NCI-H2171 (cell line): ENCODE measurements around the gene PDE2A.

ENCODE experiments used
- DNase-seq: peaks from one replicate; lab custom pipeline; 2025; lab: John Stamatoyannopoulos, UW

Gene PDE2A

GRCh38 chr11:72658989-72659640, 15.1 kb downstream of the PDE2A start:
- DNase-seq = no peak

GRCh38 chr11:72657411-72658100, 16.7 kb downstream of the PDE2A start:
- DNase-seq = no peak

GRCh38 chr11:72655896-72656464, 18.2 kb downstream of the PDE2A start:
- DNase-seq = no peak

DNA sequence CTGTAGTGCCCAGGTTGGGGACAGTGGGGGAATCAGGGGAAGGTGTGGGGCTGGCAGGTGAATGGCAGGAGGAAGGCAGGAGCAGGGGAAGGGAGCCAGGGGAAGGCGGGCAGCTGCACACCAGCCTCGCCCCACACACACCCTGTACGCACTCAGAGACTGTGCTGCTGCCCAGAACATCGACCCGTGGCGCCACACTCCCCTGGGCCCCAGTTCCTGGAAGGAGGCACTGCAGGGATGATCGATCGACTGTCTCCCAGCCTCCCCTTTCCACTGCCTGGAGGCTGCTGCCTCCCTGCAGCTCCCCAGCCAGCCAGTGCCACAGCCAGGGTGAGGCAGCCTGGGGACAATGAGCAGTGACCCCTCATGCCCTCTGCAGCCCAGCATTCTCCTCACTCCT, 19.2 kb downstream of the PDE2A start:
- DNase-seq = no peak

- DNase-seq = no peak
These were observed 20.6 kb downstream of the PDE2A start for GRCh38 chr11:72653649-72654048.

GRCh38 chr11:72652873-72653630, 21.2 kb downstream of the PDE2A start:
- DNase-seq = peak; percentile 58

DNA sequence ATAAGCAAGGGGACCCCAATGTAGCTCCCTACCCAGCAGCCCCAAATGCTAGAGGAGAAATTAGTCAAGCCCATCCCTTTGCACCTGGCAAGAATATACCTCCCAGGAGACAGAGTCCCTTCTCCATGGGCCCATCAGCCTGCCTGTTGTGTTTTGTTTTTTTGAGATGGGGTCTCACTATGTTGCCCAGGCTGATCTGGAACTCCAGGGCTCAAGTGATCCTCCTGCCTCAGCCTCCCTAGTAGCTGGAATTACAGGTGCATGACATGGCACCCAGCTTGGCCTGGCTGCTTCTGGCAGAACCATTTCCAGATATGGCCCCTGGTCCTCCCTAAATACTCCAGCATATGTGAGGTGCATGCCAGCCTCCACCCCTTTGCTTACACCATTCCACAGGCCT, 22.1 kb downstream of the PDE2A start:
- DNase-seq = no peak

GRCh38 chr11:72649215-72649976, 24.8 kb downstream of the PDE2A start:
- DNase-seq = no peak

- no peak for DNase-seq
These were observed 25.7 kb downstream of the PDE2A start for GRCh38 chr11:72648384-72649136.

GRCh38 chr11:72647882-72648281, 26.3 kb downstream of the PDE2A start:
- DNase-seq = no peak

DNA sequence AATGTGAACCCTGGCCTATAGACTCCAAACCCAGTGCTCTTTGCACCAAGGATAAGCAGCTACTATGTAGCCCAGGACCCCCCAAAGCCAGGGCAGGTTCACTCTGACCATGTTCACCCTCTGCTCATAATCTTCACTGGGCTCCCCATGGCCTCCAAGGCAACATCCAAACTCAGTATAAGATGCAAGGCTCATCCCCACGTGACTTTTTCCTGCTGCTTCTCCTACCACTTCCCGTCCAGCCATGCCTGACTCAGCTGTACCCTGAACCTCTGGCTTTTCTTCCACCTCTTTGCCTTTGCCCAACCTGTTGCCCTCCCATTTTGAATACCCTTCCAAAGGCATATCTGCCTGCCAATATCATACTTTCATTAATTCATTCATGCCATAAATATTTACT, 27.8 kb downstream of the PDE2A start:
- no peak for DNase-seq

- DNase-seq = no peak
These were observed 28.2 kb downstream of the PDE2A start for GRCh38 chr11:72646024-72646423.

GRCh38 chr11:72643547-72643946, 30.7 kb downstream of the PDE2A start:
- no peak for DNase-seq

DNA sequence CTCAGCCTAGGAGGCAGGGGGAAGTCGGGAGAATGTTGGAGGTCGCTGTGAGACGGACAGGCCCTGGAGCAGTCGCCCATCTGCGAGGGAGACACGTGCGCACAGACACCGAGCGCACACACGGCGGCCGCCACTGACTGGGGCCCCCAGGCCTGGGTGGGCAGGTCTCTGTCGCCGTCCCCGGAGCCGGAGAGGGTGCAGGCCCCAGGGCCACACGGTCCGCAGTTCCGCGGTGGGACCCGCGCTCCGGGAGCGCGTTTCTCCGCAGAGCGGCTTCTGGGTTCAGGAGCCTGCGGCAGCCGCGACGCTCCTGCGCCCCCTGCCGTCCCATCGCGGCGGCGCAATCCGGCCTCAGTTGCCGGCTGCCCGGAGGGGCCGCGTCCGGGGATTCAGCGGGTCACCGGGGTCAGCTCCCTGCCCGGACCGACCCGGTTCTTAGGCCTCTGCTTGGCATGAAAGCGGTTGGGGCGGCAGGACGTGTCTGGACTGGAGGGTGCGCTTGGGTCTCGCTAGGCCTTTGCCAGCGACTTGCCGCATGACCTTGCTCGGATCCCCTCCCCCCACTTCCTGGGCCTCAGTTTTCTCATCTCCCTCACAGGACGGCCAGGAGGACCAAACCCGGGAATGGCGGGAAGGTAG, 31.2 kb downstream of the PDE2A start:
- peak; percentile 46 for DNase-seq

DNA sequence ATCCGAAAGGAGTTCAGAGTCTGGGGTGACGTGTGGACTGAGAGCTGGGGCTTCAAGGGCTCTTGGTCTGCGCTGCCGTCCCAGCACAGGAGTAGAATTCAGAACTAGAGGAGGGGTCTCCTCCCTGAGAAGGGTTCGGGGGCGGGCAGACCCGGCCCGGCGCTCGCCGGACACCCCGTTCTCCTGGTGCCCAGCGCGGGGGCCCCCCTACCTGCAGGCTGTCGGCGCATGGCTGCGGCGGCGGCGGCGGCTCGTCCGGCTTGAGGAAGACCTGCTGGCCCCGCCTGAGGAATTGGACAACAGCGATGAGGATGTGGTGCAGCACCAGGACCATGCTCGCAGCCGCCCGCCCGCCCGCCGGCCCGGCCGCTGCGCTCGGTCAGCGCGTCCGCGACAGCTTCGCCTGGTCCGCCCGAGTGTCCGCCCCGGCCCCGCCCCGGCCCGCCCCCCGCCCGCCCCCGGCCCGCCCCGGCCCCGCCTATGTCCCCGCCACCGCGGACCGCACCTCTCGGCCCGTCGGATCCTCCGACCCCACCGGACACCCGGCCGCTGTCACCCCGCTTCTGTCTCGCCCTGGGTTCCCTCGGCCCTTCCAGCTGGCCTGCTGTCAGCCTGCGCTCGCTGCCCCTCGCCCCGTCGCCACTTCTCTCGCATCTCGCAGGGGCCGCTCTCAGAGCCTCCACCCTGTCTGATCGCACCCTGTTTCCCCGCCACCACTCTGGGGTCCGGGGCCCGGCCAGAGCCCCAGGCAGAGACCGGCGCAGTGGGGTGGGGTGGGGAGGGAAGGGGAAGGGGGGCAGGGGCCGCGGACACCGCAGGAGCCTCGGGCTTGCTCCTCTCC, 32.0 kb downstream of the PDE2A start:
- no peak for DNase-seq

- DNase-seq = no peak
These were observed 32.6 kb downstream of the PDE2A start for GRCh38 chr11:72641522-72642042.

DNA sequence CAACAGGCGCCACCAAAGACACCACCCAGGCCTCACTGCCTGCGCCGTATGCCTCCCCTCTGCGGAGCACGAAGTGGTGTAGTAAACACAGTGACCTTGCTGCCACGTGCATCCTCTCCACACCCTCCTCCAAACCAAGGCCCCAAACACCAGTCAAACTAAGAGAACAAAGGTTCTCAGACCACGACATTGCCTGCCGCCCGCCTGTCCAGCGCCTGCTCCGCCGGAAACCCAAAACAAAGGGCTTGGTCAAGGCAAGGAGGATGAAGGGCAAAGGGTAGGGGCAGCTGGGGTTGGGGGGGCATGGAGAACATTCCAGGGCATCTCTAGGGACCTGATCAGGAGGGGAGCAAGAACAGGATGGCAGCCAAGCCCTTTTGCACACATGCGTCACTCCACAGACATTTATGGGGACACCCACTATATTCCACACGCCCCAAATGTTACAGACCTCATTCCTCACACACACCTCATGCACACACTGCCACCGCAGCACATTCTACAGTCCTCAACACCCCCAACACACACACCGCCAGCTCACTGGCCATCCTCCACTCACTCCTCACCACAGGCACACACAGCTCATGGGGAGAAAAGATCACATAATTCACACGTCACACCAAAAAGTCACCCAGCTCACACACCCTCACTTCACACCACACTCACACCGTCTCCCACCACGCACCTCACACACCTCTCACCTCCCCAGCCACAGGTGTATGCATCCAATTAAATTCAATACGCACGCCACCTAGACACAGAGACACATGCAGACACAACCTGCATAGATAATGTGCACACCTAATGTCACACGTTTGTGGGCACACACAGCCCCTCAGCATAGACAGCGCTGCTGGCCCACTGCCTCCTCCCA, 34.5 kb downstream of the PDE2A start:
- no peak for DNase-seq

DNA sequence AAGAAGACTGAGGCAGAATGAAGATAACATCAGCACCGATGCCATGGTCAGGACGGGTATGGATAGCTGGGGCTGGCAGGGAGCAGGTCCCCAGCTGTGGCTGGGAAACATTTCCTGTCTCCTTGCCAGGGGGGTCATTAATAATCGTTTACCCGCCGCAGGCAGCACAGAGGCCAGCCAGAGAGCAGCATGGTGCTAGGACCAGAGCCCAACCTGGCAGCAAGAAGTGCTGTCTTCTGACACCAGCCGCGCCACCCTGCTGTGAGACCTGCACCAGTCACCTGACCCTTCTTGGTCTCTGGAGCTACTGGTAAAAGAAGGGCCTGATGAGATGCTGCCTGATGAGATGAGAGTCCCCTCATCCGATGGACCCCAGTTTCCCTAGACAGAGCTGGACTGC, 36.3 kb downstream of the PDE2A start:
- no peak for DNase-seq

- DNase-seq = no peak
These were observed 37.0 kb downstream of the PDE2A start for GRCh38 chr11:72637198-72637597.
